Activated CD8-positive, alpha-beta memory T cell treated with anti-CD3 and anti-CD28 coated beads for 4 hours (primary cell): ENCODE measurements around the gene TRAPPC4.

Source experiments
- DNase-seq, 2 donors: peaks; one replicate each; pipeline ENCODE4 v3.0.0-alpha.2; 2020; ENCODE audit warnings: low read depth in 2 of 2

Gene TRAPPC4

DNA sequence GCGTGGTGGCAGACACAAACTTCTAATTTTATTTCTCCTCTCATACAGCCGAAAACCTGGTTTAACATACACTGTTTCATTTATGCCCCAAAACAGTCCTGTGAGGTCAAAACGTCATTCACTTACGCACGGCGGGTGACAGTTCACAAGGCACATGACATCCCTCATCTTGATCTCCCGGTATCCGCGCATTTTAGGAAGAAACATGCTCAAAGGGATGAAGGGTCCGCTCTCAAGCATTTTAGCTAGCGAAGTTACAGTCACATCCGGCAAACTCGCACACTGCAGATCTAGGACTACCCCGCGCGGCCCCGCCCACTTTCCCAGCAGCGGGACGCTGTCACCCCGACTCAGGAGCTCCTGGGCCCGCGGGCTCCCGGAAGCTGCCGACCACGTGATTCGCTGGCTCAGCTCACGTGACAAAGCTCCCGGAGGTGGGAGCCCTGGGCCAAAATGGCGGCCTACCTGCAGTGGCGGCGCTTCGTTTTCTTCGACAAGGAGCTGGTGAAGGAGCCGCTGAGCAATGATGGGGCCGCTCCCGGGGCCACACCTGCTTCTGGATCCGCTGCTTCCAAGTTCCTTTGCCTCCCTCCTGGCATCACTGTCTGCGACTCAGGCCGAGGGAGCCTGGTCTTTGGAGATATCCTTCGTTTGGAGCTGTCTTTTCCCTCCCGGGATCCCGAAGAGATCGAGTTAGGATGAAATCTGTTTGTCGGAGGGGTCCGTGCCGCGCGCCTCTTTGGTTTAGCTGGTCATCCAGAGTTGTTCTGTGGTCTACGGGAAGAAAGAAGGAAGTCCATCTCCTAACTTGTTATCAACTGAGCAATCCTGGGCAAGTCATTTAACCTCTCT is 49.0 kb downstream of the TRAPPC4 start, which contains the start of gene VPS11:
Gene VPS11 (plus strand): TSS at position 448 of the 852 bp plus-strand sequence. CDS start 6 bp downstream, at position 454.
- peak; percentile 94 to 97 for DNase-seq
